Stimulated activated CD4-positive, alpha-beta T cell treated with anti-CD3 and anti-CD28 coated beads, TNF-alpha, amount 100 ng/mL, for 24 hours (primary cell): Measurements from ENCODE around the gene UBR4.
A peak's percentile ranks its signal among the peaks of the same experiment; 100 is the strongest.

Experiments
- DNase-seq, 3 experiments: peaks; one replicate each; pipeline ENCODE4 v3.0.0-alpha.2; 2020; ENCODE audit warnings: low read depth in 3 of 3

Gene UBR4

GRCh38 chr1:19091196-19091953 lies 118.7 kb downstream of the UBR4 start:
- no peak for DNase-seq

- DNase-seq = no peak
Measured at GRCh38 chr1:19089524-19089923, 120.5 kb downstream of the UBR4 start.

GRCh38 chr1:19088717-19089442 lies 121.2 kb downstream of the UBR4 start:
- no peak for DNase-seq

- peak in 1 of 3 experiments; percentile 12 for DNase-seq
Measured at GRCh38 chr1:19087737-19088594, 122.1 kb downstream of the UBR4 start.

GRCh38 chr1:19087017-19087736 lies 122.9 kb downstream of the UBR4 start:
- DNase-seq = no peak

- DNase-seq = no peak
Measured at GRCh38 chr1:19086176-19086875, 123.7 kb downstream of the UBR4 start.

GRCh38 chr1:19084206-19084738 lies 125.8 kb downstream of the UBR4 start:
- DNase-seq = no peak

GRCh38 chr1:19083081-19083480 lies 127.0 kb downstream of the UBR4 start:
- DNase-seq = no peak

- no peak for DNase-seq
Measured at GRCh38 chr1:19081218-19081893, 128.7 kb downstream of the UBR4 start.

- no peak for DNase-seq
Measured at GRCh38 chr1:19080721-19081120, 129.3 kb downstream of the UBR4 start.

- DNase-seq = no peak
Measured at GRCh38 chr1:19079541-19080472, 130.3 kb downstream of the UBR4 start.

GRCh38 chr1:19078536-19078935 lies 131.5 kb downstream of the UBR4 start:
- DNase-seq = no peak

GRCh38 chr1:19076841-19077616 lies 133.0 kb downstream of the UBR4 start:
- DNase-seq = no peak

- DNase-seq = no peak
Measured at GRCh38 chr1:19074902-19075721, 135.0 kb downstream of the UBR4 start.

GRCh38 chr1:19074361-19074901 lies 135.6 kb downstream of the UBR4 start:
- DNase-seq = peak; percentile 5 to 22 (median 6)

- DNase-seq = no peak
Measured at GRCh38 chr1:19073311-19074186, 136.5 kb downstream of the UBR4 start.
